SK-N-SH treated with all-trans-retinoic acid at 6 μM for 48 hours (cell line): ENCODE data around the gene BIRC7.
A peak's percentile ranks its signal among the peaks of the same experiment; 100 is the strongest.

Source experiments
- ATAC-seq: fragments of 200-7000 bp; cut with Tn5 transposase; 3 replicates; pipeline ENCODE4 v1.9.1; 2020; ENCODE audit warnings: mild to moderate bottlenecking, moderate library complexity
- ARNTL ChIP-seq: fragments of 450-650 bp; formaldehyde crosslinking; IDR thresholded peaks from 2 replicates; pipeline ENCODE4 v1.5.0; 2020; ENCODE audit warnings: low read depth, mild to moderate bottlenecking, moderate library complexity, borderline replicate concordance
- ESRRG ChIP-seq: fragments of 250-450 bp; sonication (Bioruptor Pico); IDR thresholded peaks from 2 replicates; pipeline ENCODE4 v1.6.1; 2021; ENCODE audit warnings: mild to moderate bottlenecking
- GLIS3 ChIP-seq: fragments of 250-450 bp; sonication (Bioruptor Pico); IDR thresholded peaks from 2 replicates; pipeline ENCODE4 v1.5.0; 2020; ENCODE audit warnings: mild to moderate bottlenecking, moderate library complexity
- ISL1 ChIP-seq: fragments of 250-450 bp; sonication (Bioruptor Pico); IDR thresholded peaks from 2 replicates; pipeline ENCODE4 v2.1.2; 2022; ENCODE audit warnings: mild to moderate bottlenecking, moderate library complexity
- OSR1 ChIP-seq: fragments of 250-450 bp; sonication (Bioruptor Pico); IDR thresholded peaks from 2 replicates; pipeline ENCODE4 v1.8.0; 2022; ENCODE audit warnings: moderate library complexity, mild to moderate bottlenecking, inconsistent platforms
- PPARA ChIP-seq: fragments of 250-450 bp; sonication (Bioruptor Pico); IDR thresholded peaks from 2 replicates; pipeline ENCODE4 v1.5.0; 2020; ENCODE audit warnings: mild to moderate bottlenecking, borderline replicate concordance
- SNAI2 ChIP-seq: fragments of 250-450 bp; sonication (Bioruptor Pico); IDR thresholded peaks from 2 replicates; pipeline ENCODE4 v1.5.0; 2020; ENCODE audit warnings: mild to moderate bottlenecking, moderate library complexity
- TCF4 ChIP-seq: fragments of 250-450 bp; sonication (Bioruptor Pico); IDR thresholded peaks from 2 replicates; pipeline ENCODE4 v1.8.0; 2021; ENCODE audit warnings: mild to moderate bottlenecking, moderate library complexity, borderline replicate concordance
- TOX ChIP-seq: fragments of 250-450 bp; sonication (Bioruptor Pico); IDR thresholded peaks from 2 replicates; pipeline ENCODE4 v1.8.0; 2021; ENCODE audit warnings: mild to moderate bottlenecking, moderate library complexity, borderline replicate concordance
- ZC3H10 ChIP-seq: fragments of 250-450 bp; sonication (Bioruptor Pico); IDR thresholded peaks from 2 replicates; pipeline ENCODE4 v1.5.1; 2021; ENCODE audit warnings: mild to moderate bottlenecking, moderate library complexity
- ZFP3 ChIP-seq: fragments of 250-450 bp; sonication (Bioruptor Pico); IDR thresholded peaks from 2 replicates; pipeline ENCODE4 v1.5.0; 2020; ENCODE audit warnings: mild to moderate bottlenecking, moderate library complexity
- ZFP30 ChIP-seq: fragments of 450-650 bp; formaldehyde crosslinking; IDR thresholded peaks from 2 replicates; pipeline ENCODE4 v1.5.0; 2022; ENCODE audit warnings: mild to moderate bottlenecking, moderate library complexity
- ZNF565 ChIP-seq: fragments of 450-650 bp; formaldehyde crosslinking; conservative IDR thresholded peaks from 2 replicates; pipeline ENCODE4 v1.5.0; 2020; ENCODE audit warnings: low read depth, mild to moderate bottlenecking, moderate library complexity
- ZNF70 ChIP-seq: fragments of 450-650 bp; formaldehyde crosslinking; IDR thresholded peaks from 2 replicates; pipeline ENCODE4 v1.5.0; 2020; ENCODE audit warnings: mild to moderate bottlenecking, moderate library complexity
- ZNF8 ChIP-seq: fragments of 450-650 bp; formaldehyde crosslinking; IDR thresholded peaks from 2 replicates; pipeline ENCODE4 v1.5.0; 2020; ENCODE audit warnings: mild to moderate bottlenecking, moderate library complexity
- TF ChIP-seq, protein P1 (sequence below): fragments of 250-450 bp; sonication (Bioruptor Pico); IDR thresholded peaks from 2 replicates; pipeline ENCODE4 v1.5.1; 2021; ENCODE audit warnings: mild to moderate bottlenecking, moderate library complexity
- TF ChIP-seq, protein P2 (sequence below): fragments of 250-450 bp; sonication (Bioruptor Pico); IDR thresholded peaks from 2 replicates; pipeline ENCODE4 v1.8.0; 2021; ENCODE audit warnings: low read depth, mild to moderate bottlenecking, moderate library complexity, borderline replicate concordance
- TF ChIP-seq, protein P3 (sequence below): fragments of 250-450 bp; sonication (Bioruptor Pico); IDR thresholded peaks from 2 replicates; pipeline ENCODE4 v1.5.0; 2020; ENCODE audit warnings: mild to moderate bottlenecking, moderate library complexity
- TF ChIP-seq, protein P4 (sequence below): fragments of 250-450 bp; sonication (Bioruptor Pico); IDR thresholded peaks from 2 replicates; pipeline ENCODE4 v1.5.1; 2020; ENCODE audit warnings: low read depth, mild to moderate bottlenecking, moderate library complexity
- TF ChIP-seq, protein P5 (sequence below): fragments of 250-450 bp; sonication (Bioruptor Pico); IDR thresholded peaks from 2 replicates; pipeline ENCODE4 v1.8.0; 2020; ENCODE audit warnings: mild to moderate bottlenecking, moderate library complexity, borderline replicate concordance

Gene BIRC7

DNA sequence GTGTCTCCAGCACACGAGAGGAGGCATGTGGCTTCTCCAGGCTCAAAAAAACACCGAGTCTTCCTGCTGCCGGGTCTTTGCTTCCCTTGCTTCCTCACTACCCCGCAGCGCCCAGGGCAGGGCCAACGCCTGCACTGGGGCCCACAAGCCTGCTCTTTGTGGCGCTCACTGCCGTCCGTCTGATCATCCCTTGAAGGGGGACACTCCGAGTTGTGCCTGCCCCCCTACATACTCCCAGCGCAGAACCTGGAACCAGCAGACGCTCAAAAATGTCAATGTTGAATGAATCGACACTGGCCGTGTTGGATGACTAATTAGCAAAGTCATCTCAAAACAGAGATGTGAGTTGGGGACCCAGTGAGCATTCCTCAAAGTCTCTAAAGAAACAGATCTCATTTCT, 28.8 kb downstream of the BIRC7 start:
- TF ChIP-seq ZNF565 (CRISPR knock-in tag), result no peak
- TF ChIP-seq ARNTL, result no peak
- no peak for TF ChIP-seq TOX (CRISPR knock-in tag)
- no peak for TF ChIP-seq SNAI2 (CRISPR knock-in tag)
- TF ChIP-seq TCF4, result no peak
- no peak for TF ChIP-seq ZNF8 (CRISPR knock-in tag)
- TF ChIP-seq, protein P1, sequence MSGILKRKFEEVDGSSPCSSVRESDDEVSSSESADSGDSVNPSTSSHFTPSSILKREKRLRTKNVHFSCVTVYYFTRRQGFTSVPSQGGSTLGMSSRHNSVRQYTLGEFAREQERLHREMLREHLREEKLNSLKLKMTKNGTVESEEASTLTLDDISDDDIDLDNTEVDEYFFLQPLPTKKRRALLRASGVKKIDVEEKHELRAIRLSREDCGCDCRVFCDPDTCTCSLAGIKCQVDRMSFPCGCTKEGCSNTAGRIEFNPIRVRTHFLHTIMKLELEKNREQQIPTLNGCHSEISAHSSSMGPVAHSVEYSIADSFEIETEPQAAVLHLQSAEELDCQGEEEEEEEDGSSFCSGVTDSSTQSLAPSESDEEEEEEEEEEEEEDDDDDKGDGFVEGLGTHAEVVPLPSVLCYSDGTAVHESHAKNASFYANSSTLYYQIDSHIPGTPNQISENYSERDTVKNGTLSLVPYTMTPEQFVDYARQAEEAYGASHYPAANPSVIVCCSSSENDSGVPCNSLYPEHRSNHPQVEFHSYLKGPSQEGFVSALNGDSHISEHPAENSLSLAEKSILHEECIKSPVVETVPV, result no peak
- TF ChIP-seq, protein P2, sequence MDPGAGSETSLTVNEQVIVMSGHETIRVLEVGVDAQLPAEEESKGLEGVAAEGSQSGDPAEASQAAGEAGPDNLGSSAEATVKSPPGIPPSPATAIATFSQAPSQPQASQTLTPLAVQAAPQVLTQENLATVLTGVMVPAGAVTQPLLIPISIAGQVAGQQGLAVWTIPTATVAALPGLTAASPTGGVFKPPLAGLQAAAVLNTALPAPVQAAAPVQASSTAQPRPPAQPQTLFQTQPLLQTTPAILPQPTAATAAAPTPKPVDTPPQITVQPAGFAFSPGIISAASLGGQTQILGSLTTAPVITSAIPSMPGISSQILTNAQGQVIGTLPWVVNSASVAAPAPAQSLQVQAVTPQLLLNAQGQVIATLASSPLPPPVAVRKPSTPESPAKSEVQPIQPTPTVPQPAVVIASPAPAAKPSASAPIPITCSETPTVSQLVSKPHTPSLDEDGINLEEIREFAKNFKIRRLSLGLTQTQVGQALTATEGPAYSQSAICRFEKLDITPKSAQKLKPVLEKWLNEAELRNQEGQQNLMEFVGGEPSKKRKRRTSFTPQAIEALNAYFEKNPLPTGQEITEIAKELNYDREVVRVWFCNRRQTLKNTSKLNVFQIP (CRISPR knock-in tag), result no peak
- TF ChIP-seq ZNF70, result no peak
- TF ChIP-seq GLIS3 (CRISPR knock-in tag), result no peak
- no peak for TF ChIP-seq OSR1 (CRISPR knock-in tag)
- TF ChIP-seq ZFP3 (CRISPR knock-in tag), result no peak
- TF ChIP-seq, protein P3, sequence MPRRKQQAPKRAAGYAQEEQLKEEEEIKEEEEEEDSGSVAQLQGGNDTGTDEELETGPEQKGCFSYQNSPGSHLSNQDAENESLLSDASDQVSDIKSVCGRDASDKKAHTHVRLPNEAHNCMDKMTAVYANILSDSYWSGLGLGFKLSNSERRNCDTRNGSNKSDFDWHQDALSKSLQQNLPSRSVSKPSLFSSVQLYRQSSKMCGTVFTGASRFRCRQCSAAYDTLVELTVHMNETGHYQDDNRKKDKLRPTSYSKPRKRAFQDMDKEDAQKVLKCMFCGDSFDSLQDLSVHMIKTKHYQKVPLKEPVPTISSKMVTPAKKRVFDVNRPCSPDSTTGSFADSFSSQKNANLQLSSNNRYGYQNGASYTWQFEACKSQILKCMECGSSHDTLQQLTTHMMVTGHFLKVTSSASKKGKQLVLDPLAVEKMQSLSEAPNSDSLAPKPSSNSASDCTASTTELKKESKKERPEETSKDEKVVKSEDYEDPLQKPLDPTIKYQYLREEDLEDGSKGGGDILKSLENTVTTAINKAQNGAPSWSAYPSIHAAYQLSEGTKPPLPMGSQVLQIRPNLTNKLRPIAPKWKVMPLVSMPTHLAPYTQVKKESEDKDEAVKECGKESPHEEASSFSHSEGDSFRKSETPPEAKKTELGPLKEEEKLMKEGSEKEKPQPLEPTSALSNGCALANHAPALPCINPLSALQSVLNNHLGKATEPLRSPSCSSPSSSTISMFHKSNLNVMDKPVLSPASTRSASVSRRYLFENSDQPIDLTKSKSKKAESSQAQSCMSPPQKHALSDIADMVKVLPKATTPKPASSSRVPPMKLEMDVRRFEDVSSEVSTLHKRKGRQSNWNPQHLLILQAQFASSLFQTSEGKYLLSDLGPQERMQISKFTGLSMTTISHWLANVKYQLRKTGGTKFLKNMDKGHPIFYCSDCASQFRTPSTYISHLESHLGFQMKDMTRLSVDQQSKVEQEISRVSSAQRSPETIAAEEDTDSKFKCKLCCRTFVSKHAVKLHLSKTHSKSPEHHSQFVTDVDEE (CRISPR knock-in tag), result no peak
- no peak for TF ChIP-seq ISL1 (CRISPR knock-in tag)
- ATAC-seq, result no peak

DNA sequence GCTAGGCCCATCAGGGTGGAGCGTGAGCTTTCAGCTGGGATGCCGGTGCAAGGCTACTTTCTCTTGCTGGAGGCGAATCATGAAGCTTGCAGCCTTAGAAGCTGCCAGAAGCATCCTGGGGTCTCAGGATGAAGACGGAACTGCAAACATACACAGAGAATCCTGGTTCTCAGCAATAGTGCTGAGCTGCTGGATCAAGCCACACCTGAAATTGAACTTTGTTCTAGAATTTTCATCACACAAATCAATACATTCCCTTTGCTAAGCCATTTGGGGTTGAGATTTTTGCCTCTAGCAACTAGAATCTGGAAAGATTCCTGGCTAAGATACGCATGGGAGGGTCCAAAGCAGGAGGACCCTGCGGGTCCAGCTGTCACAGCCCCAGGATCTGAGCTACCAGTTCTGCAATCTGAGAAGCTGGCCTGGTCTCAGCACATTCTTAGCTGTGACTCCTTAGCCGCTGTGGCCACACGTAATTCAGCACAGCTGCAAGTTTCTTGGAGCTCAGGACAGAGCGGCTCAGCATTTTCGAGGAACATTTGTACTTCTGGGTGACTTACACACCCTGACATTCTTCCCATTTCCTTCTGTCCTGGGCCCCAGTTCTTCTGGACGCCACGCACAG, 30.3 kb downstream of the BIRC7 start:
- TF ChIP-seq, protein P1, result no peak
- TF ChIP-seq, protein P3 (CRISPR knock-in tag), result no peak
- no peak for TF ChIP-seq ZC3H10 (CRISPR knock-in tag)
- no peak for TF ChIP-seq ZFP30
- no peak for TF ChIP-seq ZNF70
- TF ChIP-seq, protein P4, sequence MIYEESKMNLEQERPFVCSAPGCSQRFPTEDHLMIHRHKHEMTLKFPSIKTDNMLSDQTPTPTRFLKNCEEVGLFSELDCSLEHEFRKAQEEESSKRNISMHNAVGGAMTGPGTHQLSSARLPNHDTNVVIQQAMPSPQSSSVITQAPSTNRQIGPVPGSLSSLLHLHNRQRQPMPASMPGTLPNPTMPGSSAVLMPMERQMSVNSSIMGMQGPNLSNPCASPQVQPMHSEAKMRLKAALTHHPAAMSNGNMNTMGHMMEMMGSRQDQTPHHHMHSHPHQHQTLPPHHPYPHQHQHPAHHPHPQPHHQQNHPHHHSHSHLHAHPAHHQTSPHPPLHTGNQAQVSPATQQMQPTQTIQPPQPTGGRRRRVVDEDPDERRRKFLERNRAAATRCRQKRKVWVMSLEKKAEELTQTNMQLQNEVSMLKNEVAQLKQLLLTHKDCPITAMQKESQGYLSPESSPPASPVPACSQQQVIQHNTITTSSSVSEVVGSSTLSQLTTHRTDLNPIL (CRISPR knock-in tag), result no peak
- no peak for TF ChIP-seq TOX (CRISPR knock-in tag)
- TF ChIP-seq, protein P5, sequence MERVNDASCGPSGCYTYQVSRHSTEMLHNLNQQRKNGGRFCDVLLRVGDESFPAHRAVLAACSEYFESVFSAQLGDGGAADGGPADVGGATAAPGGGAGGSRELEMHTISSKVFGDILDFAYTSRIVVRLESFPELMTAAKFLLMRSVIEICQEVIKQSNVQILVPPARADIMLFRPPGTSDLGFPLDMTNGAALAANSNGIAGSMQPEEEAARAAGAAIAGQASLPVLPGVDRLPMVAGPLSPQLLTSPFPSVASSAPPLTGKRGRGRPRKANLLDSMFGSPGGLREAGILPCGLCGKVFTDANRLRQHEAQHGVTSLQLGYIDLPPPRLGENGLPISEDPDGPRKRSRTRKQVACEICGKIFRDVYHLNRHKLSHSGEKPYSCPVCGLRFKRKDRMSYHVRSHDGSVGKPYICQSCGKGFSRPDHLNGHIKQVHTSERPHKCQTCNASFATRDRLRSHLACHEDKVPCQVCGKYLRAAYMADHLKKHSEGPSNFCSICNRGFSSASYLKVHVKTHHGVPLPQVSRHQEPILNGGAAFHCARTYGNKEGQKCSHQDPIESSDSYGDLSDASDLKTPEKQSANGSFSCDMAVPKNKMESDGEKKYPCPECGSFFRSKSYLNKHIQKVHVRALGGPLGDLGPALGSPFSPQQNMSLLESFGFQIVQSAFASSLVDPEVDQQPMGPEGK (CRISPR knock-in tag), result no peak
- TF ChIP-seq ZNF8 (CRISPR knock-in tag), result no peak
- no peak for TF ChIP-seq SNAI2 (CRISPR knock-in tag)
- TF ChIP-seq PPARA (CRISPR knock-in tag), result no peak
- TF ChIP-seq, protein P2 (CRISPR knock-in tag), result no peak
- no peak for TF ChIP-seq ZFP3 (CRISPR knock-in tag)
- TF ChIP-seq ZNF565 (CRISPR knock-in tag), result no peak
- TF ChIP-seq ARNTL, result no peak
- no peak for TF ChIP-seq TCF4
- TF ChIP-seq GLIS3 (CRISPR knock-in tag), result no peak
- TF ChIP-seq ISL1 (CRISPR knock-in tag), result no peak
- no peak for TF ChIP-seq ESRRG (CRISPR knock-in tag)
- ATAC-seq, result peak; percentile 16; the same call in 1 of the 3 replicates
